Gastrocnemius medialis (tissue), 4 donors: Measurements from ENCODE around the gene SLC30A2.
A peak's percentile ranks its signal among the peaks of the same experiment; 100 is the strongest.

Experiments
- CTCF ChIP-seq, 5 experiments: fragments of 450-650 bp in 3 of 5; fragments of 200-600 bp in 2 of 5; sonication (generic) in 2 of 5; IDR thresholded peaks in 4 of 5; conservative IDR thresholded peaks in 1 of 5; 1 replicate in 4 of 5; 2 replicates in 1 of 5; pipeline ENCODE4 v1.5.1; 2016 to 2019; ENCODE audit warnings: antibody characterized with exemption in 5 of 5, mild to moderate bottlenecking in 3 of 5, moderate library complexity in 3 of 5
- POLR2A ChIP-seq, 2 donors: fragments of 450-650 bp; IDR thresholded peaks; one replicate each; pipeline ENCODE4 v1.6.1; 2017; ENCODE audit warnings: antibody characterized with exemption in 2 of 2, mild to moderate bottlenecking in 2 of 2, moderate library complexity in 2 of 2

- TF ChIP-seq CTCF (IDR thresholded peaks at IDR 0.05 in 4 of 5, conservative IDR thresholded peaks at IDR 0.05 in 1 of 5) (no peak), POLR2A (IDR thresholded peaks at IDR 0.05) (peak; percentile 18 to 66)
Observed at GRCh38 chr1:26053718-26054560, 8.0 kb upstream of the SLC30A2 start.
